ENCODE data around the gene CHAC1. TPM values are rescaled to one million over a fixed set of nuclear protein-coding genes. Genes with fewer than 3 reads are reported as not detected.

Gene CHAC1
- total and polyA plus RNA-seq, 2 of the 13 experiments (the other 11 are each of a cell fraction or from before 2014, with no cell fraction given): 0.44 TPM; not detected in 1

- Histone ChIP-seq H3K27ac (ENCODE audit: extremely low read length, insufficient read depth, low read length) (no peak overlapping the region), H3K4me1 (ENCODE audit: insufficient read depth, low read length) (no peaks in the 10 kb centered on the region), H3K4me3 (replicated peaks in 1 of 3; ENCODE audit: insufficient read depth in 1 of 3, low read depth in 2 of 3, low read length in 3 of 3) (no peak overlapping the region), H4K20me1 (ENCODE audit: insufficient read depth, low read length) (no peaks in the 10 kb centered on the region), H3K79me2 (ENCODE audit: insufficient read depth, low read length) (no peaks in the 10 kb centered on the region), H3K36me3 (replicated peaks in 1 of 2; ENCODE audit: control insufficient read depth in 1 of 2, insufficient read depth in 2 of 2, low read length in 2 of 2) (no peaks in the 10 kb centered on the region), H3K9me3 (ENCODE audit: low read length) (no peaks in the 10 kb centered on the region), H3K27me3 (ENCODE audit: control insufficient read depth in 1 of 2, insufficient read depth in 2 of 2, low read length in 2 of 2) (peaks cover 1 to 16% of the 10 kb centered on the region in 2 experiments; a peak in 3 of 5 replicates), H2AFZ (ENCODE audit: low read length) (no peak overlapping the region), H3K9ac (ENCODE audit: insufficient read depth, low read depth, low read length) (no peak overlapping the region), H3K4me2 (ENCODE audit: low read depth, low read length) (no peak overlapping the region)
- CTCF ChIA-PET (ENCODE audit: low intra/inter-chr PET ratio, low total read pairs): no interaction called here
- no peak for DNase-seq (ENCODE audit: low spot score)
- in situ Hi-C loops (cut with HindIII; ENCODE audit: extremely low pct_ligation_motif_present, low pct_unique_long_range_greater_than_20kb) (no loop called here), intact Hi-C loops (cut with micrococcal nuclease; ENCODE audit: unreplicated experiment) (no loop called here)
- POLR2A ChIA-PET: no interaction called here
- no TSS peak for BruUV-seq (replicated peaks)
- 55% methylated on average over 8 of the region's 8 CpGs for WGBS (ENCODE audit: low lambda C conversion rate)
- no peak for FAIRE-seq
- no peak for ATAC-seq
- no peak for TF ChIP-seq CHD4 (IDR thresholded peaks at IDR 0.05; ENCODE audit: borderline replicate concordance, low read length)
- no peak for TF ChIP-seq HNF4A (CRISPR knock-in tag; IDR thresholded peaks at IDR 0.05)
- no peak for TF ChIP-seq NCOR1 (IDR thresholded peaks at IDR 0.05; ENCODE audit: borderline replicate concordance, low read length)
- TF ChIP-seq ZNF333 (CRISPR knock-in tag; IDR thresholded peaks at IDR 0.05; ENCODE audit: borderline replicate concordance): no peak
- no peak for TF ChIP-seq PCBP2 (optimal IDR thresholded peaks at IDR 0.05; ENCODE audit: low read depth, low read length, poor library complexity, severe bottlenecking)
- TF ChIP-seq ELF3 (CRISPR knock-in tag; IDR thresholded peaks at IDR 0.05): no peak
- TF ChIP-seq ZNF646 (CRISPR knock-in tag; IDR thresholded peaks at IDR 0.05): no peak
- no peak for TF ChIP-seq ARID3A (IDR thresholded peaks at IDR 0.05; ENCODE audit: low read depth, low read length)
- no peak for TF ChIP-seq AFF4 (CRISPR knock-in tag; IDR thresholded peaks at IDR 0.05)
- TF ChIP-seq, protein P1, sequence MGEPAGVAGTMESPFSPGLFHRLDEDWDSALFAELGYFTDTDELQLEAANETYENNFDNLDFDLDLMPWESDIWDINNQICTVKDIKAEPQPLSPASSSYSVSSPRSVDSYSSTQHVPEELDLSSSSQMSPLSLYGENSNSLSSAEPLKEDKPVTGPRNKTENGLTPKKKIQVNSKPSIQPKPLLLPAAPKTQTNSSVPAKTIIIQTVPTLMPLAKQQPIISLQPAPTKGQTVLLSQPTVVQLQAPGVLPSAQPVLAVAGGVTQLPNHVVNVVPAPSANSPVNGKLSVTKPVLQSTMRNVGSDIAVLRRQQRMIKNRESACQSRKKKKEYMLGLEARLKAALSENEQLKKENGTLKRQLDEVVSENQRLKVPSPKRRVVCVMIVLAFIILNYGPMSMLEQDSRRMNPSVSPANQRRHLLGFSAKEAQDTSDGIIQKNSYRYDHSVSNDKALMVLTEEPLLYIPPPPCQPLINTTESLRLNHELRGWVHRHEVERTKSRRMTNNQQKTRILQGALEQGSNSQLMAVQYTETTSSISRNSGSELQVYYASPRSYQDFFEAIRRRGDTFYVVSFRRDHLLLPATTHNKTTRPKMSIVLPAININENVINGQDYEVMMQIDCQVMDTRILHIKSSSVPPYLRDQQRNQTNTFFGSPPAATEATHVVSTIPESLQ (CRISPR knock-in tag; conservative IDR thresholded peaks at IDR 0.05): no peak
- no peak for TF ChIP-seq AGO2 (optimal IDR thresholded peaks at IDR 0.05; ENCODE audit: low read depth, low read length)
These were observed 16.1 kb downstream of the CHAC1 start for GRCh38 chr15:40969363-40969762.
